ENCODE results near the gene ARHGEF40.
A peak's percentile ranks its signal among the peaks of the same experiment; 100 is the strongest.

Gene ARHGEF40

DNA sequence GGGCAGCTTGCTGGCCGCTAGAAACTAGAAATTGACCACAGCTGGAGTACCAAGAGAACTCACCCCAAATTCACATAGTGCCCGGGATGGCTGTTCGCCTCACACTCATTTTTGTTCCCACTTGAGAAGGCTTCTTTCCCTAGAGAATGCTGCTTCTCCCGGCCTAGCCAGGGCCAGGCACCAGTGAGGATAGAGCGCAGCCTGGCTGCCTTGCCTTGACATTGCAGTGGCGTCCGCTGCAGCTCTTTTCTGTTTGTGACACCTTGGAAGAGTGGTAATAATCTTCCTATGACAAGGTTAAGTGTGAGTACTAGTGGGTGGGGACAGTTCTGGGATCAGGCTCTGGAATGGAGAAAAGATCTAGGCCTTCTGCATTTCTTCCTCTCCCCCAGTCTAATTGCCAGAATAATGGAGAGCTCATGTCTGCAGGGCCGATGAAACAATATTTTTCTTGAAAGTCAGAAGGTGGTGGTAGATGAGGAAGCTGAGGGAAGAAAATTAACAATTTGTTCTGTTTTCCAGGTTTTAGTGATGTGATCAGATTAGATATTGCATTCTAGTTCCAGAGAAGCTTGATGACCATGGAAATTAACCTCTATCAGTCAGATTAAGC, 34.5 kb downstream of the ARHGEF40 start:
- H3K27me3 ChIP-seq (ENCODE audit: control insufficient read depth in 3 of 3, insufficient read depth in 3 of 3, low read depth in 1 of 3, low read length in 3 of 3) = no peaks in the 10 kb centered on the region
- H4K91ac ChIP-seq (ENCODE audit: low read depth, low read length, poor library complexity) = no peak overlapping the region
- H3K9ac ChIP-seq (ENCODE audit: low read depth, low read length, poor library complexity) = peak overlapping the region; percentile 100
- H3K4me3 ChIP-seq (ENCODE audit: low read length in 2 of 2) = peak overlapping the region; percentile 67 to 91
- DNase-seq (ENCODE audit: low spot score) = no peak
- H3K23ac ChIP-seq (ENCODE audit: low read depth, low read length, poor library complexity) = peak overlapping the region; percentile 83
- no peak overlapping the region for H4K8ac ChIP-seq (ENCODE audit: low read depth, low read length)
- peak overlapping the region; percentile 74 for H3K14ac ChIP-seq (ENCODE audit: low read length)
- no peaks in the 10 kb centered on the region for H3K79me1 ChIP-seq (ENCODE audit: low read depth, low read length)
- no peaks in the 10 kb centered on the region for H3K9me3 ChIP-seq (replicated peaks in 1 of 2; ENCODE audit: control insufficient read depth in 2 of 2, insufficient read depth in 1 of 2, low read depth in 1 of 2, low read length in 2 of 2)
- H3K36me3 ChIP-seq (replicated peaks in 1 of 2; ENCODE audit: control insufficient read depth in 2 of 2, insufficient read depth in 2 of 2, low read length in 2 of 2) = no peaks in the 10 kb centered on the region
- no peak overlapping the region for H3K4ac ChIP-seq (ENCODE audit: low read length)
- H2BK5ac ChIP-seq (ENCODE audit: low read length) = peak overlapping the region; percentile 98
- H3K4me2 ChIP-seq (ENCODE audit: insufficient read depth, low read length, poor library complexity, severe bottlenecking) = peak overlapping the region; percentile 81
- peak overlapping the region; percentile 97 for H2AFZ ChIP-seq (ENCODE audit: low read length)
- H3K18ac ChIP-seq (ENCODE audit: low read length) = peak overlapping the region; percentile 99
- no CpG with 5 or more reads among the region's 8 CpGs for WGBS, 2 donors (ENCODE audit: extremely low coverage in 2 of 2, insufficient read length in 2 of 2, insufficient replicate concordance in 1 of 2)
- H3K4me1 ChIP-seq (ENCODE audit: control insufficient read depth in 2 of 2, insufficient read depth in 1 of 2, low read depth in 1 of 2, low read length in 2 of 2) = peaks cover 23 to 37% of the 10 kb centered on the region in 2 donors
- H2BK15ac ChIP-seq (ENCODE audit: low read length) = no peak overlapping the region
- no peak overlapping the region for H2BK12ac ChIP-seq (ENCODE audit: low read length)
- H2AK5ac ChIP-seq (ENCODE audit: low read depth, low read length) = peak overlapping the region; percentile 57
- H2BK120ac ChIP-seq (ENCODE audit: low read depth, low read length) = peak overlapping the region; percentile 29
- peak overlapping the region; percentile 98 for H3K27ac ChIP-seq (replicated peaks; ENCODE audit: low read length)

DNA sequence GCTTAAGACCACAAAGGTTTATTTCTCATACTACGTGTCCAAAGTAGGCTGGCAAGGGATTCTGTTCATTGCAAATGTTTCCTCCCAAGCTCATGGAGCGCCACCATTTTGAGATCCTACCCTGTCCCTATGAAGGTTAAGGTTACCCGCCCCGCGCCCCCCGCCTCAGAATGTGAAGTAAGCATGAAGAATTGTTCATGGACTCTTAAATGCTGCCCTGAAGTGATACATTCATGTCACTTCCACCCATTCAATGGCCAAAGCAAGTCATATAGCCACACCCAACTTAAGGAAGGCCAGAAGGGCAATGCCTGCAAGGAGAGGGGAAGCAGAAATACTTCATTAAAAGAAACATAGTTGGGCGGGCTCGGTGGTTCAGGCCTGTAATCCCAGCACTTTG, 35.0 kb downstream of the ARHGEF40 start:
- no peak overlapping the region for H2AFZ ChIP-seq (ENCODE audit: low read length)
- DNase-seq (ENCODE audit: low spot score) = no peak
- no peak overlapping the region for H3K14ac ChIP-seq (ENCODE audit: low read length)
- H3K27ac ChIP-seq (replicated peaks; ENCODE audit: low read length) = no peak overlapping the region
- peaks cover 25 to 34% of the 10 kb centered on the region in 2 donors for H3K4me1 ChIP-seq (ENCODE audit: control insufficient read depth in 2 of 2, insufficient read depth in 1 of 2, low read depth in 1 of 2, low read length in 2 of 2)
- H3K9me3 ChIP-seq (replicated peaks in 1 of 2; ENCODE audit: control insufficient read depth in 2 of 2, insufficient read depth in 1 of 2, low read depth in 1 of 2, low read length in 2 of 2) = no peaks in the 10 kb centered on the region
- H3K79me1 ChIP-seq (ENCODE audit: low read depth, low read length) = no peaks in the 10 kb centered on the region
- no peak overlapping the region for H4K8ac ChIP-seq (ENCODE audit: low read depth, low read length)
- no peak overlapping the region for H3K4me2 ChIP-seq (ENCODE audit: insufficient read depth, low read length, poor library complexity, severe bottlenecking)
- no peak overlapping the region for H2BK15ac ChIP-seq (ENCODE audit: low read length)
- H3K9ac ChIP-seq (ENCODE audit: low read depth, low read length, poor library complexity) = no peak overlapping the region
- H3K27me3 ChIP-seq (ENCODE audit: control insufficient read depth in 3 of 3, insufficient read depth in 3 of 3, low read depth in 1 of 3, low read length in 3 of 3) = no peaks in the 10 kb centered on the region
- no peak overlapping the region for H3K4ac ChIP-seq (ENCODE audit: low read length)
- no peak overlapping the region for H4K91ac ChIP-seq (ENCODE audit: low read depth, low read length, poor library complexity)
- no peak overlapping the region for H3K23ac ChIP-seq (ENCODE audit: low read depth, low read length, poor library complexity)
- no peak overlapping the region for H2BK5ac ChIP-seq (ENCODE audit: low read length)
- no CpG with 5 or more reads among the region's 8 CpGs for WGBS, 2 donors (ENCODE audit: extremely low coverage in 2 of 2, insufficient read length in 2 of 2, insufficient replicate concordance in 1 of 2)
- H3K36me3 ChIP-seq (replicated peaks in 1 of 2; ENCODE audit: control insufficient read depth in 2 of 2, insufficient read depth in 2 of 2, low read length in 2 of 2) = no peaks in the 10 kb centered on the region
- H2BK120ac ChIP-seq (ENCODE audit: low read depth, low read length) = no peak overlapping the region
- peak overlapping the region in 1 of 2 donors; percentile 67 for H3K4me3 ChIP-seq (ENCODE audit: low read length in 2 of 2)
- no peak overlapping the region for H3K18ac ChIP-seq (ENCODE audit: low read length)
- no peak overlapping the region for H2BK12ac ChIP-seq (ENCODE audit: low read length)
- no peak overlapping the region for H2AK5ac ChIP-seq (ENCODE audit: low read depth, low read length)

GRCh38 chr14:21106176-21106497, 36.0 kb downstream of the ARHGEF40 start:
- Histone ChIP-seq H3K79me1 (ENCODE audit: low read depth, low read length) (no peaks in the 10 kb centered on the region), H2BK15ac (ENCODE audit: low read length) (no peak overlapping the region), H3K4me1 (ENCODE audit: control insufficient read depth in 2 of 2, insufficient read depth in 1 of 2, low read depth in 1 of 2, low read length in 2 of 2) (peaks cover 25 to 34% of the 10 kb centered on the region in 2 donors), H4K91ac (ENCODE audit: low read depth, low read length, poor library complexity) (no peak overlapping the region), H2BK120ac (ENCODE audit: low read depth, low read length) (no peak overlapping the region), H3K36me3 (replicated peaks in 1 of 2; ENCODE audit: control insufficient read depth in 2 of 2, insufficient read depth in 2 of 2, low read length in 2 of 2) (no peaks in the 10 kb centered on the region), H3K9me3 (replicated peaks in 1 of 2; ENCODE audit: control insufficient read depth in 2 of 2, insufficient read depth in 1 of 2, low read depth in 1 of 2, low read length in 2 of 2) (no peaks in the 10 kb centered on the region), H2AK5ac (ENCODE audit: low read depth, low read length) (no peak overlapping the region), H2BK5ac (ENCODE audit: low read length) (no peak overlapping the region), H3K4me2 (ENCODE audit: insufficient read depth, low read length, poor library complexity, severe bottlenecking) (no peak overlapping the region), H2AFZ (ENCODE audit: low read length) (peak overlapping the region; percentile 91), H3K27ac (replicated peaks; ENCODE audit: low read length) (no peak overlapping the region), H4K8ac (ENCODE audit: low read depth, low read length) (no peak overlapping the region), H2BK12ac (ENCODE audit: low read length) (no peak overlapping the region), H3K23ac (ENCODE audit: low read depth, low read length, poor library complexity) (no peak overlapping the region), H3K4me3 (ENCODE audit: low read length in 2 of 2) (peak overlapping the region in 1 of 2 donors; percentile 33), H3K14ac (ENCODE audit: low read length) (no peak overlapping the region), H3K4ac (ENCODE audit: low read length) (no peak overlapping the region), H3K27me3 (ENCODE audit: control insufficient read depth in 3 of 3, insufficient read depth in 3 of 3, low read depth in 1 of 3, low read length in 3 of 3) (no peaks in the 10 kb centered on the region), H3K18ac (ENCODE audit: low read length) (no peak overlapping the region), H3K9ac (ENCODE audit: low read depth, low read length, poor library complexity) (no peak overlapping the region)
- DNase-seq (ENCODE audit: low spot score) = no peak
- no CpG with 5 or more reads among the region's 4 CpGs for WGBS, 2 donors (ENCODE audit: extremely low coverage in 2 of 2, insufficient read length in 2 of 2, insufficient replicate concordance in 1 of 2)

DNA sequence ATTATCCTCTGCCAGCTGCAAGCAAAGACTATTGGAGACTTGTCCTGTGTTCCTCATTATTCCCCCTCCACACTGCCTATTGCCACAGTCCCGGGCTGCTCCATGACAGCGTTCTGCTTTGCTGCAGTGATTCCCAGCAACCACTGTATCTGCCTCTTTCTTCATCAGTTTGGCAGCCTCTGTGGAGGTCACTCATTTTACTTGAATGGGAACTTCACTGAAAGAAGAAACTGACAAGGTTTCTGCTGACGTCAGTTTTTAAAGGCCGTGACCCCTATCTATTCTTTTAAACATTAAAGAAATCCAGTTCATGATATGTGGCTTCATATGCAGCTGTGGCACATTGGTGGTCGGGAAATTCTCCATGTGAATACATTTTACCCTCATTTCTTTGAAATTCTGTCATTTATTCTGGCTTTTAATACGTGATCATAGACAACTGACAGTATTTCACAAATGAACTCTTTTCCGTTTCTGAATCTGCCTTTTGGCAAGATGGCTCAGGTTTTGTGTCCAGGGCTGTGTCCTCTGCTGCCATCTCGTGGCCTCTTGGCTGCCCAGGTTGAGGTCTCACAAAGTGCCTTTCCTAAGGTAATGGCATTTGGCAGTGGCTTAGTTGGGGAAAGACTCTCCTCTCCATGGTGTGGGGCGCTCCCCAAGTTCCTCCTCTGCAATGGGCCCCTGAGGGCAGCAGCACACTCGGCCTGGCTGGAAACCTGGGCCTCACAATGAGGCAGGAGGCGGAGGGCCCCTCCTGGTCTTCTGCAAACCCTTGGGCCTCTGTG, 36.6 kb downstream of the ARHGEF40 start:
- no peak overlapping the region for H2AK5ac ChIP-seq (ENCODE audit: low read depth, low read length)
- no peaks in the 10 kb centered on the region for H3K79me1 ChIP-seq (ENCODE audit: low read depth, low read length)
- H3K9me3 ChIP-seq (replicated peaks in 1 of 2; ENCODE audit: control insufficient read depth in 2 of 2, insufficient read depth in 1 of 2, low read depth in 1 of 2, low read length in 2 of 2) = no peaks in the 10 kb centered on the region
- no peak overlapping the region for H4K8ac ChIP-seq (ENCODE audit: low read depth, low read length)
- peak overlapping the region in 1 of 2 donors; percentile 33 for H3K4me3 ChIP-seq (ENCODE audit: low read length in 2 of 2)
- no peaks in the 10 kb centered on the region for H3K27me3 ChIP-seq (ENCODE audit: control insufficient read depth in 3 of 3, insufficient read depth in 3 of 3, low read depth in 1 of 3, low read length in 3 of 3)
- no peak overlapping the region for H2BK12ac ChIP-seq (ENCODE audit: low read length)
- no peak overlapping the region for H3K23ac ChIP-seq (ENCODE audit: low read depth, low read length, poor library complexity)
- no peak for DNase-seq (ENCODE audit: low spot score)
- no peak overlapping the region for H3K18ac ChIP-seq (ENCODE audit: low read length)
- no peak overlapping the region for H3K14ac ChIP-seq (ENCODE audit: low read length)
- H4K91ac ChIP-seq (ENCODE audit: low read depth, low read length, poor library complexity) = no peak overlapping the region
- H2BK5ac ChIP-seq (ENCODE audit: low read length) = no peak overlapping the region
- H3K4ac ChIP-seq (ENCODE audit: low read length) = no peak overlapping the region
- no peaks in the 10 kb centered on the region for H3K36me3 ChIP-seq (replicated peaks in 1 of 2; ENCODE audit: control insufficient read depth in 2 of 2, insufficient read depth in 2 of 2, low read length in 2 of 2)
- H3K9ac ChIP-seq (ENCODE audit: low read depth, low read length, poor library complexity) = no peak overlapping the region
- no peak overlapping the region for H3K4me2 ChIP-seq (ENCODE audit: insufficient read depth, low read length, poor library complexity, severe bottlenecking)
- no peak overlapping the region for H2BK15ac ChIP-seq (ENCODE audit: low read length)
- H3K27ac ChIP-seq (replicated peaks; ENCODE audit: low read length) = no peak overlapping the region
- H3K4me1 ChIP-seq (ENCODE audit: control insufficient read depth in 2 of 2, insufficient read depth in 1 of 2, low read depth in 1 of 2, low read length in 2 of 2) = peaks cover 25 to 34% of the 10 kb centered on the region in 2 donors
- H2BK120ac ChIP-seq (ENCODE audit: low read depth, low read length) = no peak overlapping the region
- no CpG with 5 or more reads among the region's 11 CpGs for WGBS, 2 donors (ENCODE audit: extremely low coverage in 2 of 2, insufficient read length in 2 of 2, insufficient replicate concordance in 1 of 2)
- peak overlapping the region; percentile 91 for H2AFZ ChIP-seq (ENCODE audit: low read length)

All from neuronal stem cell (in vitro differentiated cells).